Measurements from ENCODE around the gene MPRIP.

MPRIP gene

GRCh38 chr17:17156107-17156506 lies 113.8 kb downstream of the MPRIP start:
- ATAC-seq, result no peak
- no peak for TF ChIP-seq ZFP30 (CRISPR knock-in tag; IDR thresholded peaks at IDR 0.05)
- no peak for TF ChIP-seq ZNF70 (CRISPR knock-in tag; IDR thresholded peaks at IDR 0.05)
- TF ChIP-seq ARNTL (CRISPR knock-in tag; IDR thresholded peaks at IDR 0.05; ENCODE audit: borderline replicate concordance, low read depth), result no peak
- TF ChIP-seq ZNF8 (CRISPR knock-in tag; IDR thresholded peaks at IDR 0.05), result no peak
- no peak for TF ChIP-seq TCF4 (CRISPR knock-in tag; IDR thresholded peaks at IDR 0.05; ENCODE audit: borderline replicate concordance)
- no peak for TF ChIP-seq CSDC2 (CRISPR knock-in tag; IDR thresholded peaks at IDR 0.05)
- TF ChIP-seq PPARA (CRISPR knock-in tag; IDR thresholded peaks at IDR 0.05; ENCODE audit: borderline replicate concordance), result no peak
- no peak for TF ChIP-seq ZC3H10 (CRISPR knock-in tag; IDR thresholded peaks at IDR 0.05)
- TF ChIP-seq SNAI2 (CRISPR knock-in tag; IDR thresholded peaks at IDR 0.05), result no peak
- TF ChIP-seq RARB (CRISPR knock-in tag; IDR thresholded peaks at IDR 0.05), result no peak
- TF ChIP-seq ZNF565 (CRISPR knock-in tag; conservative IDR thresholded peaks at IDR 0.05; ENCODE audit: low read depth), result no peak
- TF ChIP-seq GLIS3 (CRISPR knock-in tag; IDR thresholded peaks at IDR 0.05), result no peak

- no peak for ATAC-seq
These were observed 114.3 kb downstream of the MPRIP start for GRCh38 chr17:17156511-17156910.

DNA sequence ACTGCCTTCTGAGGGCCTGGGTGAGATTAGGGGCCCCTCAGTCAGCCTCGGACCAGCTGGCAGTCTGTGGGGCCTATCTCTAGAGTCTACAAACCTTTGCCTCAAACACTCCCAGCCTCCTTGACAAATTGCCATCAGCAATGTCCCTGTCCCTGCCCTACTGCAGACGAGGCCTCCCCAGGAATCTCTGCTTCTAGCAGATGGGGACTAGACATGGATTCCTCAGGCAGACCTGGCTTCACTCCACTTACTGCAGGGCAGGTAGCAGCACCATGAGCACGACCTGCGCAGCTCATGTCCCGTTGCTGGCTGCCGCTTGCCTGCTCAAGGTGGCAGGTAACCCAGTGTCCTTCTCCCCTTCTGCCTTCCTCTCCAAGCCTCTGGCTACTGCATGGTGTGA lies 114.8 kb downstream of the MPRIP start:
- ATAC-seq, result no peak
- TF ChIP-seq TSHZ2 (CRISPR knock-in tag; IDR thresholded peaks at IDR 0.05), result no peak
- TF ChIP-seq ARNTL (CRISPR knock-in tag; IDR thresholded peaks at IDR 0.05; ENCODE audit: borderline replicate concordance, low read depth), result no peak
- TF ChIP-seq OSR1 (CRISPR knock-in tag; IDR thresholded peaks at IDR 0.05), result no peak
- TF ChIP-seq TCF4 (CRISPR knock-in tag; IDR thresholded peaks at IDR 0.05; ENCODE audit: borderline replicate concordance), result no peak
- TF ChIP-seq, protein P1, sequence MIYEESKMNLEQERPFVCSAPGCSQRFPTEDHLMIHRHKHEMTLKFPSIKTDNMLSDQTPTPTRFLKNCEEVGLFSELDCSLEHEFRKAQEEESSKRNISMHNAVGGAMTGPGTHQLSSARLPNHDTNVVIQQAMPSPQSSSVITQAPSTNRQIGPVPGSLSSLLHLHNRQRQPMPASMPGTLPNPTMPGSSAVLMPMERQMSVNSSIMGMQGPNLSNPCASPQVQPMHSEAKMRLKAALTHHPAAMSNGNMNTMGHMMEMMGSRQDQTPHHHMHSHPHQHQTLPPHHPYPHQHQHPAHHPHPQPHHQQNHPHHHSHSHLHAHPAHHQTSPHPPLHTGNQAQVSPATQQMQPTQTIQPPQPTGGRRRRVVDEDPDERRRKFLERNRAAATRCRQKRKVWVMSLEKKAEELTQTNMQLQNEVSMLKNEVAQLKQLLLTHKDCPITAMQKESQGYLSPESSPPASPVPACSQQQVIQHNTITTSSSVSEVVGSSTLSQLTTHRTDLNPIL (CRISPR knock-in tag; IDR thresholded peaks at IDR 0.05; ENCODE audit: low read depth), result no peak
- no peak for TF ChIP-seq ZC3H10 (CRISPR knock-in tag; IDR thresholded peaks at IDR 0.05)
- no peak for TF ChIP-seq ZNF70 (CRISPR knock-in tag; IDR thresholded peaks at IDR 0.05)
- no peak for TF ChIP-seq PPARA (CRISPR knock-in tag; IDR thresholded peaks at IDR 0.05; ENCODE audit: borderline replicate concordance)
- no peak for TF ChIP-seq RARB (CRISPR knock-in tag; IDR thresholded peaks at IDR 0.05)
- TF ChIP-seq, protein P2, sequence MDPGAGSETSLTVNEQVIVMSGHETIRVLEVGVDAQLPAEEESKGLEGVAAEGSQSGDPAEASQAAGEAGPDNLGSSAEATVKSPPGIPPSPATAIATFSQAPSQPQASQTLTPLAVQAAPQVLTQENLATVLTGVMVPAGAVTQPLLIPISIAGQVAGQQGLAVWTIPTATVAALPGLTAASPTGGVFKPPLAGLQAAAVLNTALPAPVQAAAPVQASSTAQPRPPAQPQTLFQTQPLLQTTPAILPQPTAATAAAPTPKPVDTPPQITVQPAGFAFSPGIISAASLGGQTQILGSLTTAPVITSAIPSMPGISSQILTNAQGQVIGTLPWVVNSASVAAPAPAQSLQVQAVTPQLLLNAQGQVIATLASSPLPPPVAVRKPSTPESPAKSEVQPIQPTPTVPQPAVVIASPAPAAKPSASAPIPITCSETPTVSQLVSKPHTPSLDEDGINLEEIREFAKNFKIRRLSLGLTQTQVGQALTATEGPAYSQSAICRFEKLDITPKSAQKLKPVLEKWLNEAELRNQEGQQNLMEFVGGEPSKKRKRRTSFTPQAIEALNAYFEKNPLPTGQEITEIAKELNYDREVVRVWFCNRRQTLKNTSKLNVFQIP (CRISPR knock-in tag; IDR thresholded peaks at IDR 0.05; ENCODE audit: borderline replicate concordance, low read depth), result no peak
- no peak for TF ChIP-seq ZNF565 (CRISPR knock-in tag; conservative IDR thresholded peaks at IDR 0.05; ENCODE audit: low read depth)
- TF ChIP-seq ZFP3 (CRISPR knock-in tag; IDR thresholded peaks at IDR 0.05), result no peak
- no peak for TF ChIP-seq ZFP30 (CRISPR knock-in tag; IDR thresholded peaks at IDR 0.05)

More at GRCh38 chr17:17156511-17156910, 114.3 kb downstream of the MPRIP start:
- TF ChIP-seq GLIS3 (CRISPR knock-in tag; IDR thresholded peaks at IDR 0.05) (no peak), ZNF70 (CRISPR knock-in tag; IDR thresholded peaks at IDR 0.05) (no peak), ZNF8 (CRISPR knock-in tag; IDR thresholded peaks at IDR 0.05) (no peak), TSHZ2 (CRISPR knock-in tag; IDR thresholded peaks at IDR 0.05) (no peak), TOX (CRISPR knock-in tag; IDR thresholded peaks at IDR 0.05; ENCODE audit: borderline replicate concordance) (no peak), CSDC2 (CRISPR knock-in tag; IDR thresholded peaks at IDR 0.05) (no peak)
- TF ChIP-seq, protein P1 (CRISPR knock-in tag; IDR thresholded peaks at IDR 0.05; ENCODE audit: low read depth), result no peak
- TF ChIP-seq, protein P3, sequence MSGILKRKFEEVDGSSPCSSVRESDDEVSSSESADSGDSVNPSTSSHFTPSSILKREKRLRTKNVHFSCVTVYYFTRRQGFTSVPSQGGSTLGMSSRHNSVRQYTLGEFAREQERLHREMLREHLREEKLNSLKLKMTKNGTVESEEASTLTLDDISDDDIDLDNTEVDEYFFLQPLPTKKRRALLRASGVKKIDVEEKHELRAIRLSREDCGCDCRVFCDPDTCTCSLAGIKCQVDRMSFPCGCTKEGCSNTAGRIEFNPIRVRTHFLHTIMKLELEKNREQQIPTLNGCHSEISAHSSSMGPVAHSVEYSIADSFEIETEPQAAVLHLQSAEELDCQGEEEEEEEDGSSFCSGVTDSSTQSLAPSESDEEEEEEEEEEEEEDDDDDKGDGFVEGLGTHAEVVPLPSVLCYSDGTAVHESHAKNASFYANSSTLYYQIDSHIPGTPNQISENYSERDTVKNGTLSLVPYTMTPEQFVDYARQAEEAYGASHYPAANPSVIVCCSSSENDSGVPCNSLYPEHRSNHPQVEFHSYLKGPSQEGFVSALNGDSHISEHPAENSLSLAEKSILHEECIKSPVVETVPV (CRISPR knock-in tag; IDR thresholded peaks at IDR 0.05), result no peak

Measured in SK-N-SH treated with all-trans-retinoic acid at 6 μM for 48 hours (cell line).